ENCODE measurements around the gene YPEL1. TPM values are rescaled to one million over a fixed set of nuclear protein-coding genes. Genes with fewer than 3 reads are reported as not detected.

The YPEL1 gene
- total RNA-seq, 8 experiments from 2014 or later: 0.31 to 16.2 (median 7.3) TPM

GRCh38 chr22:21701384-21701971, 34.1 kb downstream of the YPEL1 start:
- Histone ChIP-seq H3K4me3 (no peak overlapping the region), H3K4me1 (replicated peaks in 1 of 2) (peaks cover 0 to 3% of the 10 kb centered on the region in 2 donors), H3K27ac (peak overlapping the region in 1 of 2 donors; percentile 53)
- no peak for ATAC-seq (replicated peaks in 6 of 8)
- 80 to 100% (median 96%) methylated on average over 1 to 7 of the region's 7 CpGs; no CpG with 5 or more reads in 2 of the 10 experiments for WGBS, 10 experiments
- in situ Hi-C loops (cut with MboI; ENCODE audit: low pct_unique_long_range_greater_than_20kb in 2 of 9, low sequenced_read_pairs in 9 of 9, unreplicated experiment in 9 of 9): loop anchor here in 3 of 9 experiments (25.0 kb wide), 1 partner anchor 236 kb away; no protein-coding TSS in a partner anchor

GRCh38 chr22:21700822-21701221, 34.8 kb downstream of the YPEL1 start:
- no peak for ATAC-seq (replicated peaks in 6 of 8)
- WGBS, 10 experiments: 58 to 100% (median 89%) methylated on average over 1 to 6 of the region's 6 CpGs; no CpG with 5 or more reads in 1 of the 10 experiments
- H3K4me1 ChIP-seq (replicated peaks in 1 of 2): peaks cover 0 to 3% of the 10 kb centered on the region in 2 donors
- H3K4me3 ChIP-seq: no peak overlapping the region
- in situ Hi-C loops (cut with MboI; ENCODE audit: low pct_unique_long_range_greater_than_20kb in 2 of 9, low sequenced_read_pairs in 9 of 9, unreplicated experiment in 9 of 9): loop anchor here in 3 of 9 experiments (25.0 kb wide), 1 partner anchor 236 kb away; no protein-coding TSS in a partner anchor
- H3K27ac ChIP-seq: peak overlapping the region; percentile 37 to 53

GRCh38 chr22:21699643-21700042, 36.0 kb downstream of the YPEL1 start:
- in situ Hi-C loops (cut with MboI; ENCODE audit: low pct_unique_long_range_greater_than_20kb in 2 of 9, low sequenced_read_pairs in 9 of 9, unreplicated experiment in 9 of 9): loop anchor here in 3 of 9 experiments (25.0 kb wide), 2 partner anchors 112 to 238 kb away; no protein-coding TSS in a partner anchor
- H3K4me3 ChIP-seq: no peak overlapping the region
- ATAC-seq (replicated peaks in 6 of 8): no peak
- 57 to 100% (median 100%) methylated on average over 1 to 3 of the region's 3 CpGs; no CpG with 5 or more reads in 4 of the 10 experiments for WGBS, 10 experiments
- H3K27ac ChIP-seq: no peak overlapping the region
- peaks cover 0 to 3% of the 10 kb centered on the region in 2 donors for H3K4me1 ChIP-seq (replicated peaks in 1 of 2)

GRCh38 chr22:21698430-21699329, 36.9 kb downstream of the YPEL1 start:
- no peak overlapping the region for H3K4me3 ChIP-seq
- peaks cover 0 to 3% of the 10 kb centered on the region in 2 donors for H3K4me1 ChIP-seq (replicated peaks in 1 of 2)
- ATAC-seq (replicated peaks in 6 of 8): peak in 5 of 8 experiments; percentile 24 to 56 (median 31)
- WGBS, 10 experiments: 41 to 90% (median 84%) methylated on average over 2 to 12 of the region's 22 CpGs; no CpG with 5 or more reads in 2 of the 10 experiments
- in situ Hi-C loops (cut with MboI; ENCODE audit: low pct_unique_long_range_greater_than_20kb in 2 of 9, low sequenced_read_pairs in 9 of 9, unreplicated experiment in 9 of 9): loop anchor here in 1 of 9 experiments (25.0 kb wide), 1 partner anchor 111 kb away; no protein-coding TSS in a partner anchor
- H3K27ac ChIP-seq: peak overlapping the region; percentile 28 to 61

- Histone ChIP-seq H3K4me3 (no peak overlapping the region), H3K4me1 (replicated peaks in 1 of 2) (peaks cover 0 to 3% of the 10 kb centered on the region in 2 donors), H3K27ac (no peak overlapping the region)
- ATAC-seq (replicated peaks in 6 of 8): no peak
- in situ Hi-C loops (cut with MboI; ENCODE audit: low pct_unique_long_range_greater_than_20kb in 2 of 9, low sequenced_read_pairs in 9 of 9, unreplicated experiment in 9 of 9): loop anchor here in 1 of 9 experiments (25.0 kb wide), 1 partner anchor 111 kb away; no protein-coding TSS in a partner anchor
Measured at GRCh38 chr22:21697880-21698279, 37.7 kb downstream of the YPEL1 start.

GRCh38 chr22:21697021-21697771, 38.4 kb downstream of the YPEL1 start:
- H3K27ac ChIP-seq: peak overlapping the region in 1 of 2 donors; percentile 60
- no peak overlapping the region for H3K4me3 ChIP-seq
- in situ Hi-C loops (cut with MboI; ENCODE audit: low pct_unique_long_range_greater_than_20kb in 2 of 9, low sequenced_read_pairs in 9 of 9, unreplicated experiment in 9 of 9): loop anchor here in 1 of 9 experiments (25.0 kb wide), 1 partner anchor 110 kb away; no protein-coding TSS in a partner anchor
- 89 to 100% (median 97%) methylated on average over 1 to 6 of the region's 16 CpGs; no CpG with 5 or more reads in 2 of the 10 experiments for WGBS, 10 experiments
- H3K4me1 ChIP-seq (replicated peaks in 1 of 2): peaks cover 0 to 3% of the 10 kb centered on the region in 2 donors
- peak in 3 of 8 experiments; percentile 7 to 13 (median 8) for ATAC-seq (replicated peaks in 6 of 8)

GRCh38 chr22:21696115-21696514, 39.5 kb downstream of the YPEL1 start:
- no peak for ATAC-seq (replicated peaks in 6 of 8)
- Histone ChIP-seq H3K27ac (peak overlapping the region in 1 of 2 donors; percentile 34), H3K4me1 (replicated peaks in 1 of 2) (peaks cover 0 to 3% of the 10 kb centered on the region in 2 donors), H3K4me3 (no peak overlapping the region)
- in situ Hi-C loops (cut with MboI; ENCODE audit: low pct_unique_long_range_greater_than_20kb in 2 of 9, low sequenced_read_pairs in 9 of 9, unreplicated experiment in 9 of 9): loop anchor here in 1 of 9 experiments (25.0 kb wide), 1 partner anchor 109 kb away; no protein-coding TSS in a partner anchor
- WGBS, 10 experiments: 75 to 100% (median 80%) methylated on average over 1 to 4 of the region's 6 CpGs; no CpG with 5 or more reads in 5 of the 10 experiments

- Histone ChIP-seq H3K4me1 (replicated peaks in 1 of 2) (peaks cover 0 to 3% of the 10 kb centered on the region in 2 donors), H3K27ac (peak overlapping the region in 1 of 2 donors; percentile 34), H3K4me3 (no peak overlapping the region)
- 40 to 100% (median 96%) methylated on average over 1 to 2 of the region's 6 CpGs; no CpG with 5 or more reads in 4 of the 10 experiments for WGBS, 10 experiments
- in situ Hi-C loops (cut with MboI; ENCODE audit: low pct_unique_long_range_greater_than_20kb in 2 of 9, low sequenced_read_pairs in 9 of 9, unreplicated experiment in 9 of 9): loop anchor here in 1 of 9 experiments (25.0 kb wide), 1 partner anchor 108 kb away; no protein-coding TSS in a partner anchor
- ATAC-seq (replicated peaks in 6 of 8): peak in 1 of 8 experiments; percentile 15
Measured at GRCh38 chr22:21695430-21696085, 40.0 kb downstream of the YPEL1 start.

GRCh38 chr22:21694795-21695429, 40.7 kb downstream of the YPEL1 start:
- in situ Hi-C loops (cut with MboI; ENCODE audit: low pct_unique_long_range_greater_than_20kb in 2 of 9, low sequenced_read_pairs in 9 of 9, unreplicated experiment in 9 of 9): loop anchor here in 1 of 9 experiments (25.0 kb wide), 1 partner anchor 108 kb away; no protein-coding TSS in a partner anchor
- H3K27ac ChIP-seq: no peak overlapping the region
- 100% methylated on average over 1 of the region's 20 CpGs; no CpG with 5 or more reads in 9 of the 10 experiments for WGBS, 10 experiments
- H3K4me1 ChIP-seq (replicated peaks in 1 of 2): peaks cover 0 to 3% of the 10 kb centered on the region in 2 donors
- ATAC-seq (replicated peaks in 6 of 8): peak in 4 of 8 experiments; percentile 5 to 23 (median 8)
- no peak overlapping the region for H3K4me3 ChIP-seq

- in situ Hi-C loops (cut with MboI; ENCODE audit: low pct_unique_long_range_greater_than_20kb in 2 of 9, low sequenced_read_pairs in 9 of 9, unreplicated experiment in 9 of 9): loop anchor here in 1 of 9 experiments (25.0 kb wide), 1 partner anchor 107 kb away; no protein-coding TSS in a partner anchor
- H3K4me3 ChIP-seq: no peak overlapping the region
- peaks cover 0 to 3% of the 10 kb centered on the region in 2 donors for H3K4me1 ChIP-seq (replicated peaks in 1 of 2)
- WGBS, 10 experiments: 50 to 100% (median 81%) methylated on average over 1 to 4 of the region's 14 CpGs; no CpG with 5 or more reads in 7 of the 10 experiments
- peak overlapping the region in 1 of 2 donors; percentile 39 for H3K27ac ChIP-seq
- no peak for ATAC-seq (replicated peaks in 6 of 8)
Measured at GRCh38 chr22:21694394-21694793, 41.2 kb downstream of the YPEL1 start.

GRCh38 chr22:21693999-21694341, 41.6 kb downstream of the YPEL1 start:
- Histone ChIP-seq H3K4me1 (replicated peaks in 1 of 2) (peaks cover 0 to 3% of the 10 kb centered on the region in 2 donors), H3K4me3 (no peak overlapping the region), H3K27ac (peak overlapping the region in 1 of 2 donors; percentile 39)
- no peak for ATAC-seq (replicated peaks in 6 of 8)
- in situ Hi-C loops (cut with MboI; ENCODE audit: low pct_unique_long_range_greater_than_20kb in 2 of 9, low sequenced_read_pairs in 9 of 9, unreplicated experiment in 9 of 9): loop anchor here in 1 of 9 experiments (25.0 kb wide), 1 partner anchor 107 kb away; no protein-coding TSS in a partner anchor
- 80 to 96% (median 91%) methylated on average over 2 to 6 of the region's 13 CpGs; no CpG with 5 or more reads in 5 of the 10 experiments for WGBS, 10 experiments
